Activated T-cell treated with anti-CD3 and anti-CD28 coated beads for 24 hours (primary cell): Measurements from ENCODE around the gene GRIA2.

ENCODE experiments used
- DNase-seq: peaks from one replicate; pipeline ENCODE4 v3.0.0-alpha.2; 2020; ENCODE audit warnings: low read depth

Gene GRIA2

GRCh38 chr4:157372567-157372966 lies 152.0 kb downstream of the GRIA2 start:
- no peak for DNase-seq

GRCh38 chr4:157389741-157390140 lies 169.2 kb downstream of the GRIA2 start:
- no peak for DNase-seq

DNA sequence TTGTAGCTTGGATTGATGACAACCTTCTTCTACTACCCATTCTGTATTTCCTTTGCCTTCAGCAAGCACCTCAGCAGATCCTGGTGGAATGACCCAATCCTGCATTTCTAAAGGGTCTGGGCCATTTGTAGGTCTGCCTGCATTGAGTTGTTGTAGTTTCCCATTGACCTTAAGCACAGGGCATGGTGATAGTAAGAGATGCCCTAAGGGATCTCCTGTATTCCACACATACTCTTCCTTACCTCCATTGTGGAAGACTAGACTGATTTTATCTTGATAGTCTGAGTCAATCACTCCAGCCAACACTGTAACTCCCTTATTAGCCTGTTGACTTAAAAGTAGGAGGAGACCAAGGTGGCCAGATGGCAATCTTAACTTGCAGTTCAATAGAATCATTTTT lies 184.5 kb downstream of the GRIA2 start:
- no peak for DNase-seq
